ENCODE data around the gene CRTAC1. TPM values are rescaled to one million over a fixed set of nuclear protein-coding genes. Genes with fewer than 3 reads are reported as not detected.

The CRTAC1 gene
- polyA plus RNA-seq, 1 experiment = not detected

DNA sequence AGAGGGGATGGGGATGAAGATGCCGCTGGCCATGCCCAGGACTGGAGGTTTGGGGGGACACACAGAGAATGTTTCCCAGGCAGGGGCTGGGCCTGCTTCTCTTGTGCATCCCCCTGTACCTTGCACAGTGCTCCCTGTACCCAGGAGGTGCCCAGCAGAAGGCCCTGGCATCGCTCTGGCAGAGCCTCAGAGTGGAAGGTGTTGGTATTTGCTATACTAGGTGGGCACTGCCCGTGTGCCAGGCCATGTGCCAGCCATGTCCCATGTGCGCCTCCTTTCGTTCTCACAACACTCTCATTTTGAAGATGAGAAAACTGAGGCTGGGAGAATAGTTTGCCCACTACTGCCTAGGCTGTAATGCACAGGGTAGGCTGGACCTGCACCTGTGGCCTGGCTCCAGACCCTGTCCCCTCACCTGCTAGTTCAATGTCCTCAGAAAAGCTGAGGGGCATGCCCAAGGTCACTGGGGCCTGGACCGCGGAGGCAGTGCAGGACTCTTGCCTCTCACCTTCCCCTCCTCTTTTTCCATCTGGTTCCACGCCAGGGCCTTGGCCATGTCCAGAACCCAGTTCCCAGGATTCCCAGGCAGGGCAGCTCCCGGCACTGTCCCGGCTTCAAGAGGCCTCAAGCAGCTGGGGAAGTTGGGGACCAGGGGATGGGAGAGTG is 116.1 kb downstream of the CRTAC1 start:
- no peak overlapping the region for H3K27ac ChIP-seq (ENCODE audit: low read depth, low read length)
- ChIA-PET CTCF (interaction anchor here (0.8 to 6.5 kb wide), 9 partner anchors 8 to 395 kb away, joined by 3 to 82 read pairs (median 6); no protein-coding TSS in a partner anchor), POLR2A (no interaction called here)
- no peak overlapping the region for H3K4me3 ChIP-seq (ENCODE audit: low read depth, low read length)
- TF ChIP-seq, protein P1, sequence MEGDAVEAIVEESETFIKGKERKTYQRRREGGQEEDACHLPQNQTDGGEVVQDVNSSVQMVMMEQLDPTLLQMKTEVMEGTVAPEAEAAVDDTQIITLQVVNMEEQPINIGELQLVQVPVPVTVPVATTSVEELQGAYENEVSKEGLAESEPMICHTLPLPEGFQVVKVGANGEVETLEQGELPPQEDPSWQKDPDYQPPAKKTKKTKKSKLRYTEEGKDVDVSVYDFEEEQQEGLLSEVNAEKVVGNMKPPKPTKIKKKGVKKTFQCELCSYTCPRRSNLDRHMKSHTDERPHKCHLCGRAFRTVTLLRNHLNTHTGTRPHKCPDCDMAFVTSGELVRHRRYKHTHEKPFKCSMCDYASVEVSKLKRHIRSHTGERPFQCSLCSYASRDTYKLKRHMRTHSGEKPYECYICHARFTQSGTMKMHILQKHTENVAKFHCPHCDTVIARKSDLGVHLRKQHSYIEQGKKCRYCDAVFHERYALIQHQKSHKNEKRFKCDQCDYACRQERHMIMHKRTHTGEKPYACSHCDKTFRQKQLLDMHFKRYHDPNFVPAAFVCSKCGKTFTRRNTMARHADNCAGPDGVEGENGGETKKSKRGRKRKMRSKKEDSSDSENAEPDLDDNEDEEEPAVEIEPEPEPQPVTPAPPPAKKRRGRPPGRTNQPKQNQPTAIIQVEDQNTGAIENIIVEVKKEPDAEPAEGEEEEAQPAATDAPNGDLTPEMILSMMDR (IDR thresholded peaks at IDR 0.05; ENCODE audit: low read depth, low read length) = no peak
- DNase-seq (ENCODE audit: low read depth, low spot score) = no peak
- H3K9me3 ChIP-seq (ENCODE audit: control insufficient read depth, insufficient read depth, low read length) = no peaks in the 10 kb centered on the region; the same call in 1 of the 2 replicates
- H3K27me3 ChIP-seq (ENCODE audit: control insufficient read depth, insufficient read depth, low read length) = peaks cover 12% of the 10 kb centered on the region

DNA sequence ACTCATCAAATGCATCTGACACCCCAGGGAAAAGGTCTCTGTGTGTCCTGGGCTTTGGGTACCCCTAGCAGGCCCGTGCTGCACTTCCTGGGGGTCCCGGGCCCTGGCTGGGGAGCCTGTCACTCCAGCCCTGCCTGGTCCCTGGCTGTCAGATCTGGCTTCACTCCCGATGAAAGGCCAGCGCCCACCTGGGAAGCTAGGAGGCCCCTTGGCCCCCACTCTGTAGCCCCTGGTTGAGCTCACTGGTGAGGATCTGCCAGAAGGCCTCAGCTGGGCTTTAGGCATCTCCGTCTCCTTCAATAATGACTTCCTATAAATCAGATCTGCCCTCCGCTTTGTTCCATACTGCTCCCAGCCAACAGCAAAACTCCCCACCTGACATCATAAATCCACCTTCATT is 116.8 kb downstream of the CRTAC1 start:
- TF ChIP-seq, protein P1 (IDR thresholded peaks at IDR 0.05; ENCODE audit: low read depth, low read length) = no peak
- POLR2A ChIA-PET = no interaction called here
- Histone ChIP-seq H3K27ac (ENCODE audit: low read depth, low read length) (no peak overlapping the region), H3K4me3 (ENCODE audit: low read depth, low read length) (no peak overlapping the region), H3K9me3 (ENCODE audit: control insufficient read depth, insufficient read depth, low read length) (no peaks in the 10 kb centered on the region; the same call in 1 of the 2 replicates), H3K27me3 (ENCODE audit: control insufficient read depth, insufficient read depth, low read length) (peaks cover 10% of the 10 kb centered on the region)
- CTCF ChIA-PET = interaction anchor here (6.5 kb wide), 1 partner anchor 128 kb away, joined by 82 read pairs; no protein-coding TSS in a partner anchor
- no peak for DNase-seq (ENCODE audit: low read depth, low spot score)

DNA sequence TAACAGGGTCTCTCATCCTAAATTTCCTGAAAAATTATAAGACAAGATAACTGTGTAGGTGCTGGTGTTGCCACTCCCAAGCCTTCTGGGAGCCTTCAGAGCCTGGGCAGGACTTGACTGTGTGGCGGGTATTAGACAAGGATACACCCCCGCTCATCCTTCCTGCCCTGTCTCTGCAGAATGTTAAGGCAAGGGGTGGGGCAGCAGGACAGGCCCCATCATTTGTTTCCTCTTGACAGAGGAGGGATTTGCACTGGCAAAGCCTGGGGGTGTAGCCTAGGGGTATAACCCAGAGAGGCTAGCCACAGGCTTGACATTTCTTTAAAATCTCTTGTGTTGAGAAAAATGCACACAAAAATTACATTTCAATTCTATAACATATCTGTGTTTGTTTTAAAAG is 117.2 kb downstream of the CRTAC1 start:
- no peak for DNase-seq (ENCODE audit: low read depth, low spot score)
- POLR2A ChIA-PET = no interaction called here
- Histone ChIP-seq H3K4me3 (ENCODE audit: low read depth, low read length) (no peak overlapping the region), H3K27me3 (ENCODE audit: control insufficient read depth, insufficient read depth, low read length) (peaks cover 10% of the 10 kb centered on the region), H3K27ac (ENCODE audit: low read depth, low read length) (no peak overlapping the region), H3K9me3 (ENCODE audit: control insufficient read depth, insufficient read depth, low read length) (no peaks in the 10 kb centered on the region; the same call in 1 of the 2 replicates)
- CTCF ChIA-PET = interaction anchor here (6.5 kb wide), 1 partner anchor 128 kb away, joined by 82 read pairs; no protein-coding TSS in a partner anchor
- TF ChIP-seq, protein P1 (IDR thresholded peaks at IDR 0.05; ENCODE audit: low read depth, low read length) = no peak

DNA sequence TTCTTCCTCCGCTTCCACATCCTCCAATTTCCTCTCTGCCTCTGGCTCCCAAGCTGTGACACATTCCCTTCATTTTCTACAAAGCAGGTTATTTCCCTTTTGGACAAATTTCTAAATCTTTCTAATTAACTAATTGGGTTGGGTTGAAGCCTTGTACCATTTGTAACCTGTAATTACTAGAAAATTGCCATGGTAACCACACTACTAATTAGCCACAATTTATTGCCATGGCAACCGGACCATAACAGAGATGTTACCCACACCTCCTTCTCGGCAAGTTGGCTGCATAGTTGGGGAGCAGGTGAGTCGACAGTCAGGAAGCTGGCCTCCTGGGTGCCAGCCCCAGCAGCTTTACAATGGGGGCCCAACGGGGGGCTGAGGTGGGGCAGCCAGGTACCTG is 119.2 kb downstream of the CRTAC1 start:
- no peak overlapping the region for H3K4me3 ChIP-seq (ENCODE audit: low read depth, low read length)
- CTCF ChIA-PET = interaction anchor here (1.3 kb wide), 1 partner anchor 135 kb away, joined by 5 read pairs; no protein-coding TSS in a partner anchor
- POLR2A ChIA-PET = no interaction called here
- DNase-seq (ENCODE audit: low read depth, low spot score) = no peak
- H3K27me3 ChIP-seq (ENCODE audit: control insufficient read depth, insufficient read depth, low read length) = peaks cover 3% of the 10 kb centered on the region
- H3K27ac ChIP-seq (ENCODE audit: low read depth, low read length) = no peak overlapping the region
- TF ChIP-seq, protein P1 (IDR thresholded peaks at IDR 0.05; ENCODE audit: low read depth, low read length) = no peak
- H3K9me3 ChIP-seq (ENCODE audit: control insufficient read depth, insufficient read depth, low read length) = no peaks in the 10 kb centered on the region; the same call in 1 of the 2 replicates

DNA sequence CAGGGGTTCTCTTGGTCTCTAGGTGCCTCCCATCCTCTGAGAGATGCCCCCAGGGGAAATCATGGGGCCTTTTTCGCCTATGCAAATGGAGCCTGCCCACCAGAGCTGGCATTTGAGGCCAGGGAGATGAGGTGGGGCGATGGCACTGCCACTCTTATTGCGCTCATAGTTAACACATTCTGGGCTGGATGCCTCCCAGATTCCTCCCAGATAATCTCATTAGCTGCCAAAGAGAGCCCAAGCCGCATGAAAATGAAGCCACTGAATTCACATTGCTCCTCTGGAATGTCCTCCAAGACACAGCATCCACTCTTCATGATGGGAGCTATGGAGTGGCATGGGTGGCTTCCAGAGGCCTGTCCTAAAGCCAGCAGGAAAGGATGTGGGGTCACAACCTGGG is 119.8 kb downstream of the CRTAC1 start:
- CTCF ChIA-PET = interaction anchor here (1.3 kb wide), 1 partner anchor 136 kb away, joined by 5 read pairs; no protein-coding TSS in a partner anchor
- peaks cover 2% of the 10 kb centered on the region for H3K27me3 ChIP-seq (ENCODE audit: control insufficient read depth, insufficient read depth, low read length)
- DNase-seq (ENCODE audit: low read depth, low spot score) = no peak
- no peaks in the 10 kb centered on the region; the same call in 1 of the 2 replicates for H3K9me3 ChIP-seq (ENCODE audit: control insufficient read depth, insufficient read depth, low read length)
- H3K27ac ChIP-seq (ENCODE audit: low read depth, low read length) = no peak overlapping the region
- POLR2A ChIA-PET = no interaction called here
- H3K4me3 ChIP-seq (ENCODE audit: low read depth, low read length) = no peak overlapping the region
- TF ChIP-seq, protein P1 (IDR thresholded peaks at IDR 0.05; ENCODE audit: low read depth, low read length) = no peak
